Thymus (tissue), 14 donors: ENCODE results near the gene TP53AIP1. TPM values are rescaled to one million over a fixed set of nuclear protein-coding genes. Genes with fewer than 3 reads are reported as not detected.

Experiments used
- DNase-seq, 9 donors: peaks; one replicate each; pipeline ENCODE4 v3.0.0-alpha.2; 2013; ENCODE audit warnings: low spot score in 9 of 9, low read depth in 6 of 9, missing footprints in 1 of 9
- H3K27ac ChIP-seq, 2 donors: one replicate each; pipeline ENCODE4 v1.5.1; 2013; ENCODE audit warnings: control low read depth in 1 of 2, low read depth in 1 of 2, low read length in 1 of 2, mild to moderate bottlenecking in 1 of 2, moderate library complexity in 1 of 2
- H3K27me3 ChIP-seq, 2 donors: one replicate each; pipeline ENCODE4 v1.5.1; 2013; ENCODE audit warnings: low read length in 1 of 2; ENCODE audit not compliant: control insufficient read depth in 2 of 2, insufficient read depth in 1 of 2
- H3K36me3 ChIP-seq, 2 donors: one replicate each; pipeline ENCODE4 v1.5.1; 2013; ENCODE audit warnings: low read length in 1 of 2, mild to moderate bottlenecking in 1 of 2, moderate library complexity in 1 of 2; ENCODE audit not compliant: control insufficient read depth in 2 of 2, insufficient read depth in 2 of 2
- H3K4me1 ChIP-seq, 2 donors: one replicate each; pipeline ENCODE4 v1.5.1; 2013; ENCODE audit warnings: low read length in 2 of 2; ENCODE audit not compliant: control insufficient read depth in 2 of 2, insufficient read depth in 2 of 2
- H3K4me3 ChIP-seq, 2 donors: one replicate each; pipeline ENCODE4 v1.5.1; 2013; ENCODE audit warnings: low read length in 2 of 2, control low read depth in 1 of 2, mild to moderate bottlenecking in 1 of 2
- H3K9me3 ChIP-seq, 2 donors: one replicate each; pipeline ENCODE4 v1.5.1; 2013; ENCODE audit warnings: low read length in 1 of 2, mild to moderate bottlenecking in 1 of 2; ENCODE audit not compliant: control insufficient read depth in 2 of 2, insufficient read depth in 1 of 2
- WGBS: extraction: QIAGEN DNeasy Blood & Tissue Kit; methylation state at CpG from one replicate; pipeline ENCODE4 v1.1.7; 2013; 5-methylcytosine and 5-hydroxymethylcytosine counted together
- long read RNA-seq, 10 donors: transcript quantifications; one replicate each; lab custom pipeline, GENCODE V29; 2026
- polyA plus RNA-seq: library from polyadenylated mRNA; stranded (reverse); fragments of 200-250 nt; gene quantifications from one replicate; pipeline ENCODE4 v1.2.3, GENCODE V29; 2013
- total RNA-seq: library from RNA; stranded (reverse); fragments of 120-200 nt; gene quantifications from one replicate; pipeline ENCODE4 v1.2.4, GENCODE V29; 2013
- donor health status: healthy.

Gene TP53AIP1, protein sequence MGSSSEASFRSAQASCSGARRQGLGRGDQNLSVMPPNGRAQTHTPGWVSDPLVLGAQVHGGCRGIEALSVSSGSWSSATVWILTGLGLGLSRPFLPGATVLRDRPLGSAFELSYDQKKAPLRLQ
- total RNA-seq, result 32.0 TPM
- polyA plus RNA-seq, result 1.6 TPM
- long read RNA-seq, donor 1, partial matches to known transcripts, result 0 of 2 reads
- long read RNA-seq, donor 1, other reads (novel, unspliced or antisense), result 0 of 2 reads
- long read RNA-seq, donor 2, result 0 reads
- long read RNA-seq, donor 3, partial matches to known transcripts, result 5 of 9 reads
- long read RNA-seq, donor 3, other reads (novel, unspliced or antisense), result 0 of 9 reads
- long read RNA-seq, donor 4, partial matches to known transcripts, result 0 of 2 reads
- long read RNA-seq, donor 4, other reads (novel, unspliced or antisense), result 0 of 2 reads
- long read RNA-seq, donor 5, partial matches to known transcripts, result 0 of 1 reads
- long read RNA-seq, donor 5, other reads (novel, unspliced or antisense), result 0 of 1 reads
- long read RNA-seq, donor 6, result 0 reads
- long read RNA-seq, donor 7, transcript TP53AIP1-202 (2 exons, 2,875 nt), result major isoform, 5 of 6 reads
- long read RNA-seq, donor 7, partial matches to known transcripts, result 0 of 6 reads
- long read RNA-seq, donor 7, other reads (novel, unspliced or antisense), result 0 of 6 reads
- long read RNA-seq, donor 8, result 0 reads
- long read RNA-seq, donor 9, result 0 reads
- long read RNA-seq, donor 10, partial matches to known transcripts, result 0 of 15 reads
- long read RNA-seq, donor 10, other reads (novel, unspliced or antisense), result 11 of 15 reads

DNA sequence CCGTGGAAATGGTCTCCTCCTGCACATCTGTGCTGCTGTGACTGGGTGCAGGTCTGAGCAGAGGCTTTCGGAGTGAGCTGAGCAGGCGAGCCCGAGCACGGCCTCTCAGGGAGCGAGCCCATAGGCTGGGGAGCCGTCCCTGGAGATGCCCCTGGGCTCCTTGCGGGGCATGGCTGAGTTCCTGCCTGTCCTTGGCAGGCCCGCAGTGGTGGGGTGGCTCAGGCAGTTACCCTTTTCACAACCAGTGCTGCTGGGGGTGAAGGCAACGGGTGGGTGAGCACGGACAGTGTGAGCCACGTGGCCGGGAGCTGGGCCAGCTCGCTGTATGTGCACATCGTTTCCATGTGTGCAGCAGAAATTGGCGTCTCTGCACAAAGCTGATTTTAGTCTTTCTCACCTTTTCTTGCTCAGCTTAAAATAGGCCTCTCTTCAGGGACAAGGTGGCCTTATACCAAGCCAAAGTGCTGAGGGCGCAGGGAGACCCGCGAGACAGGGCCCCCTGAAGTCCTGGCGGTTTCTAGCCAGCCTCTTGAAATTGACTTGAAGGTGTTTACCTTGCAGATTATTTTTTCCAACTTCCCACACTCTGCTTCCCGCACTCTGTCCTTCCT is at the start of gene TP53AIP1:
TP53AIP1 (minus strand) TSS at position 55 of the 611 bp plus-strand sequence. CDS start 5,053 bp downstream, outside the sequence.
- Histone ChIP-seq H3K27ac (peak within 1 kb of the TSS in 1 of 2 donors; percentile 30), H3K36me3 (no peaks in the 10 kb centered on the region), H3K4me1 (peaks cover 0 to 9% of the 10 kb centered on the region in 2 donors), H3K9me3 (no peaks in the 10 kb centered on the region), H3K27me3 (peaks cover 0 to 4% of the 10 kb centered on the region in 2 donors), H3K4me3 (peak within 1 kb of the TSS in 1 of 2 donors; percentile 1)
- 95% methylated on average over 21 of the region's 21 CpGs for WGBS
- no peak for DNase-seq

DNA sequence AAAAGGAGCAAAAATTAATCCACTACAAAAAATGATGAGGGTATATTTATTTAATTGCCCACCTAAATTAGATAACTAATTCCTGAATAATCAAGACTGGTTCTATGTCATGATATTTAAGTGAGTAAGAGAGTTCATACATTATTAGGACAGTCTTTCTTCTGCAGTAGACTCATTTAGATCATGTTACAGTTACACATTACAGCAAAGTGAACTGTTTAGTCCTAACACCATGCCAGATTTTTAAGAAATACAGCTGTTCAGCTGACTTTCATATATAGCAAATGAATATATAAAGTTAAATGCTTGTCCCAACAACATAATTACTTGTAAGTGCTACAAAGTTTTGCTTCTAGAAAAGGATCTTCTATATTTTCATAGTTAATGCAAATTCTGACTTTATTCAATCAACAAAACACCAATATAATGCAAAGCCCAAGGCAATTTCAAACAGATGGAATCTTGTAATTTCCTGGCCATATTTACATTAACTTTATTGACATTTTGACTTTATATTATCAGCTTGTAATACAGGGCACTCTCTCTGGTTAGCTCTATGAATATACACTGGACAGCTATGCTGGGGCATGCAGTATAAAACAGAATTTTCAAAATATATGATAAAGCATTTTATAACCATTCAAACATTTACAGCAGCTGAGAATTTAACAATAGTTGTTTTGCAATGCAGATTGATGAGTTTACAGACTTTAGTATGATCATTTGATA is 45.7 kb upstream of the TP53AIP1 start:
- Histone ChIP-seq H3K4me1 (no peaks in the 10 kb centered on the region), H3K27ac (no peak overlapping the region), H3K36me3 (peaks cover 2 to 5% of the 10 kb centered on the region in 2 donors), H3K4me3 (no peak overlapping the region), H3K27me3 (no peaks in the 10 kb centered on the region), H3K9me3 (no peaks in the 10 kb centered on the region)
- DNase-seq, result no peak

DNA sequence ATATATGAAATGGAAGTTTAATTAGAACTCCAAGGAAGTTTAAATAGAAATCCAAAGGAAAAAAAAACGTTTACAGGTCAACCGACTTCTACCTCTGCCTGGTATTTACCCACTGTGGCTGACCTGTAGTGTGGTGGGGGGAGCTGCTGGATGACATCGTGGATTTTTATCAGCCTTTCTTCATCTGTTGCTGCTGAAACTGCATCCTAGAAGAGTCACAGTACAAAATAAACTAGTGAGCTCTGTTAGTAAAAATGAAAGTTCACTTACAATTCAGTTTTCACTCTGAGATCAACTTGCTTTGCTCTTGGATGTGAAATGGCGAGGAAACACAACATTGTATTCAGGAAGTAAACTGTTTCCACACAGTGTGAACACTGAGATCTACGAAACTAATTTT is 43.2 kb upstream of the TP53AIP1 start:
- H3K4me3 ChIP-seq, result no peak overlapping the region
- H3K4me1 ChIP-seq, result no peaks in the 10 kb centered on the region
- H3K36me3 ChIP-seq, result peaks cover 8 to 10% of the 10 kb centered on the region in 2 donors
- H3K27ac ChIP-seq, result no peak overlapping the region
- DNase-seq, result no peak
- no peaks in the 10 kb centered on the region for H3K9me3 ChIP-seq
- WGBS, result 90% methylated on average over 5 of the region's 5 CpGs
- H3K27me3 ChIP-seq, result no peaks in the 10 kb centered on the region

DNA sequence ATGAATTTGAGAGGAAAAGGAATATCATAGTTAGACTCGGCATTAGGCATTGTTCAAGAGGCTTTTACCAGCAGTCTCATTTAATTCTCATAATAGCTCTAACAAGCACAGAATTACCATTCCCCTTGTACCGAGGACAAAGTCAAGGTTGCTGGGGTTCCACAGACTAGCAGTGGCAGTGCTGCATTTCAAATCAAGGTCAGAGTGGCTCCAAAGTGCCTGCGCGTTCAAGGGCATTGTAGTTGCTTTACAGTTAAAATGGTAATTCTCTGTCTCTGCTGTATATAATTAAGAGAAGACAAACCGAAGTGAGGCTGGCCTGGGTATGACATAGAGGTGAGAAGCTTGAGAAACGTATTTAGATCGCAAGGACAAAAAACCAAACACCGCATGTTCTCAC is 40.4 kb upstream of the TP53AIP1 start:
- no peak for DNase-seq
- Histone ChIP-seq H3K4me1 (no peaks in the 10 kb centered on the region), H3K36me3 (peaks cover 15 to 20% of the 10 kb centered on the region in 2 donors), H3K27me3 (no peaks in the 10 kb centered on the region), H3K27ac (no peak overlapping the region), H3K9me3 (no peaks in the 10 kb centered on the region), H3K4me3 (no peak overlapping the region)
- WGBS, result 98% methylated on average over 8 of the region's 8 CpGs

DNA sequence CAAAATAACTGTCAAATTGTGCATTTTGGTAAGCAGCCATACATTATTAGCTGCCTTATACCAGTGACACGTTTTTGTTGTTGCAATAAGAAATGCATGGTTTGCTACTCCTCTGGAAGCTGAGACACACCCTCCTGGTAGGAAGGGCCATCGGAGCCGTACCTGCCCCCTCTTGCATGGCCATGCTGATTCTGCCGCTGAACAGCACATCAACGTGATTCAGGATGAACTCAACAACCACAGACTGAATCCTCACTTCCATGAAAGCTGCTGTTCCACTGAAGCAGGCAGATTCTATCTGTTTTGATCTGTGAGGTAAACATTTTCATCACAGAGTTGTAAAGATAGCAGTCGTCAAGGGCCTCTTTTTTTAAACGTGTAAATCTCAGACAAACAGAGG is 38.6 kb upstream of the TP53AIP1 start:
- no peaks in the 10 kb centered on the region for H3K4me1 ChIP-seq
- peaks cover 23 to 33% of the 10 kb centered on the region in 2 donors for H3K36me3 ChIP-seq
- H3K4me3 ChIP-seq, result no peak overlapping the region
- no peak for DNase-seq
- 94% methylated on average over 7 of the region's 7 CpGs for WGBS
- no peaks in the 10 kb centered on the region for H3K27me3 ChIP-seq
- H3K9me3 ChIP-seq, result no peaks in the 10 kb centered on the region
- H3K27ac ChIP-seq, result no peak overlapping the region

DNA sequence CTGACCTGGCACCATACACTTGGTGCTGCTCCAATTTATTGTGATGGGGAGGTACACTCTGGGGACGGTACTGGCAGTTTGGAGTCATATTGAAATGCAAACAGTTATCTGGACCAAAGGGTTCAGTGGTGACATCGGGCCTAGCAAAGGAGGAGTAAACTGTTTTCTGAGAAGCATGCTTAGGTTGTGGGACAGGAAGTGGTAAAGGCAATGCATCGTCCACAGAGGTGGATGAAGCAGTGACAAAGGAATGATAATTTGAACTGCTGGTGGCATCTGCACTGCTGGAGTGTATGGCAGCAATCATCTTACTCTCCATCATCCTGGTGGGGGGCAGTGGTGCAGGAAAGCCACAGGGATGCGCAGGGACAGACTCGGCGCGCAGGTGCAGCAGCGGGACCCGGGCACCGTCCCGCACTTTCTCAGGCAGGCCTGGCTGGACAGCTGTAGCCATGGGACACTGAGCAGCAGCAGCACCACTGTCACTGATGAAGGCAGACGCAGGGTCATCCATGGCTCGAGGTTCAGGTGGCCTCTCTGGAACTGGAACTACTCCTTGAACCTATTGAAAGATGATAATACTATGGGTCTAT is 28.0 kb upstream of the TP53AIP1 start:
- H3K4me3 ChIP-seq, result no peak overlapping the region
- peaks cover 0 to 7% of the 10 kb centered on the region in 2 donors for H3K4me1 ChIP-seq
- WGBS, result 92% methylated on average over 13 of the region's 13 CpGs
- no peaks in the 10 kb centered on the region for H3K9me3 ChIP-seq
- DNase-seq, result no peak
- no peak overlapping the region for H3K27ac ChIP-seq
- H3K27me3 ChIP-seq, result no peaks in the 10 kb centered on the region
- H3K36me3 ChIP-seq, result peaks cover 48 to 60% of the 10 kb centered on the region in 2 donors

DNA sequence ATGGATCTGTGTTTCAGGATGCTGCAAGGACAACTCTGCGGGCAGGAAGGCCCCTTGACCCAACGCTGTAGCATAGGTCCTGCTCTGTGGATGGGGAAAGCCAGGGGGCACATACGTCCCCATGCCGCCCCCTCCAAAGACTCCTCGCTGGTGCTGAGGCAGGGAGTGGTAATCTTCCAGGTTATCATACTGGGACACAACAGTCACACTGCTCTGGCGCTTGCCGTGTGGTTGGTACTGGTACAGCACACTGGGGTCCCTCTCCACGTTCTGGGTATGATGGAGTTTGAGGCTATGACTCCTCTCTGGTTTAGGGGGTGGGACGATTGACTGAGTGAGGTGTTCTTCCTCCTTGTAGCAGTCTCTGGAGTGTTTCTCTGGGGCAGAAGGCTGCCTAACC is 26.2 kb upstream of the TP53AIP1 start:
- Histone ChIP-seq H3K36me3 (peaks cover 43 to 47% of the 10 kb centered on the region in 2 donors), H3K4me1 (peaks cover 0 to 13% of the 10 kb centered on the region in 2 donors), H3K9me3 (no peaks in the 10 kb centered on the region), H3K27ac (no peak overlapping the region), H3K27me3 (no peaks in the 10 kb centered on the region), H3K4me3 (no peak overlapping the region)
- 98% methylated on average over 9 of the region's 9 CpGs for WGBS
- DNase-seq, result no peak

DNA sequence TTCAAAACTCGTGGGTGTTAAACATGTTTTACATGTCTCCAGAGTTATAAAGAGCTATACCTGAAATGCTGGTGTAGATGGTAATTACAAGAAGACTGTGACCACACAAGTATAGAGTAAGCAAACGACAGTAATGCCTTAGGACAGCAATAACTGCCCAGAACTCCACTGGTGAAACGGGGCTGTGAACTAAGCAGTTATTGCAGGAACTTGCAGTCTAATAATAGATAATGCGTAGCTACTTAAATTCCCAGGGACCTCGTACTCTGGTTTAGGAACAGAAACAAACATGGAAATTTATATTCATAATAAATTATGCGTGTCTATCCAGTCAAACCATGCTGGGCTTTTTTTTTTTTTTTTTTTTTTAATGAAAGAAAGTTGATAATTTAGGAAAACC is 24.9 kb upstream of the TP53AIP1 start:
- no peaks in the 10 kb centered on the region for H3K27me3 ChIP-seq
- no peak overlapping the region for H3K4me3 ChIP-seq
- DNase-seq, result no peak
- WGBS, result 97% methylated on average over 6 of the region's 6 CpGs
- H3K9me3 ChIP-seq, result no peaks in the 10 kb centered on the region
- peaks cover 0 to 13% of the 10 kb centered on the region in 2 donors for H3K4me1 ChIP-seq
- H3K27ac ChIP-seq, result no peak overlapping the region
- peaks cover 36 to 37% of the 10 kb centered on the region in 2 donors for H3K36me3 ChIP-seq
